Adrenal gland (tissue), 12 donors: Measurements from ENCODE around the gene C1orf122. TPM values are rescaled to one million over a fixed set of nuclear protein-coding genes. Genes with fewer than 3 reads are reported as not detected.

ENCODE experiments used
- DNase-seq, 7 donors: peaks; one replicate each; pipeline ENCODE4 v3.0.0-alpha.2; 2019 to 2020
- H3K27ac ChIP-seq, 5 donors: fragments of 200-600 bp; sonication (generic) in 4 of 5; 1 replicate in 3 of 5; 2 replicates in 2 of 5; pipeline versions ENCODE4 v1.5.1 to v1.8.0; 2016 to 2020; ENCODE audit warnings: mild to moderate bottlenecking in 1 of 5
- H3K27me3 ChIP-seq: fragments of 200-600 bp; 2 replicates; pipeline ENCODE4 v1.8.0; 2021
- H3K36me3 ChIP-seq, 2 donors: fragments of 200-600 bp; replicated peaks in 1 of 2; 1 replicate in 1 of 2; 2 replicates in 1 of 2; pipeline versions ENCODE4 v1.5.1 to v1.8.0; 2018 to 2022
- H3K4me1 ChIP-seq, 2 donors: fragments of 200-600 bp; replicated peaks in 1 of 2; 1 replicate in 1 of 2; 2 replicates in 1 of 2; pipeline versions ENCODE4 v1.5.1 to v1.8.0; 2018 to 2021
- H3K4me3 ChIP-seq, 4 donors: fragments of 200-600 bp; sonication (generic) in 3 of 4; one replicate each; pipeline ENCODE4 v1.5.1; 2016 to 2018
- H3K9me3 ChIP-seq, 3 donors: fragments of 200-600 bp; sonication (generic) in 1 of 3; replicated peaks in 1 of 3; 1 replicate in 2 of 3; 2 replicates in 1 of 3; pipeline versions ENCODE4 v1.5.1 to v1.8.0; 2016 to 2021
- POLR2A ChIP-seq, 2 donors: fragments of 450-650 bp; IDR thresholded peaks; one replicate each; pipeline ENCODE4 v1.6.1; 2017; ENCODE audit warnings: antibody characterized with exemption in 2 of 2, mild to moderate bottlenecking in 2 of 2, moderate library complexity in 1 of 2
- WGBS, 4 donors: extraction: QIAGEN DNeasy Blood & Tissue Kit in 2 of 4; methylation state at CpG; one replicate each; pipeline versions ENCODE4 v1.1.5 to v1.1.7; 2013 to 2017; 5-methylcytosine and 5-hydroxymethylcytosine counted together
- intact Hi-C, 2 donors: fragments of 100-400 bp; cut with DNase I; formaldehyde crosslinking; loops; one replicate each; pipeline versions ENCODE4 v1.14.1 to v1.15.0; 2022 to 2023
- polyA plus RNA-seq, 3 donors: library from polyadenylated mRNA; stranded (reverse); fragments of 200-250 nt in 2 of 3; fragments of 350-450 nt in 1 of 3; fragmentation: Illumina TruSeq in 1 of 3; extraction: RNeasy Lipid Tissue Mini Kit (QIAGEN cat#74804) in 1 of 3; gene quantifications; one replicate each; pipeline ENCODE4 v1.2.3, GENCODE V29; 2013 to 2014
- total RNA-seq, 9 donors: library from RNA; depleted of rRNA in 4 of 9; stranded (reverse); fragments of >200 nt in 4 of 9; fragments of 120-200 nt in 1 of 9; fragmentation: NEBNext Ultra II Directional in 1 of 9; extraction: Animal tissue kit (Norgen Biotek cat#: 25700) in 1 of 9; gene quantifications; one replicate each; pipeline versions ENCODE4 v1.1.0 to v1.2.4, GENCODE V29; 2013 to 2023
- TF ChIP-seq, protein P1 (sequence below), 6 experiments: fragments of 450-650 bp in 4 of 6; fragments of 200-600 bp in 2 of 6; sonication (generic) in 1 of 6; IDR thresholded peaks; 1 replicate in 5 of 6; 2 replicates in 1 of 6; pipeline versions ENCODE4 v1.5.1 to v1.8.0; 2016 to 2021; ENCODE audit warnings: antibody characterized with exemption in 6 of 6, mild to moderate bottlenecking in 2 of 6, moderate library complexity in 1 of 6
- donor health status: healthy with polysubstance abuse.
- donor health status: Bipolar disorder and iron deficiency.
- donor health status: DM: yes; HTN: yes; CAD: no.
- donor health status: DM: no; HTN: no; CAD: no.
- donor health status: DM: no; HTN: no; CAD: no.
- donor health status: DM: yes; HTN: yes; CAD: no.

C1orf122 gene
- total and polyA plus RNA-seq, 12 donors = 21.0 to 173 (median 84.7) TPM

DNA sequence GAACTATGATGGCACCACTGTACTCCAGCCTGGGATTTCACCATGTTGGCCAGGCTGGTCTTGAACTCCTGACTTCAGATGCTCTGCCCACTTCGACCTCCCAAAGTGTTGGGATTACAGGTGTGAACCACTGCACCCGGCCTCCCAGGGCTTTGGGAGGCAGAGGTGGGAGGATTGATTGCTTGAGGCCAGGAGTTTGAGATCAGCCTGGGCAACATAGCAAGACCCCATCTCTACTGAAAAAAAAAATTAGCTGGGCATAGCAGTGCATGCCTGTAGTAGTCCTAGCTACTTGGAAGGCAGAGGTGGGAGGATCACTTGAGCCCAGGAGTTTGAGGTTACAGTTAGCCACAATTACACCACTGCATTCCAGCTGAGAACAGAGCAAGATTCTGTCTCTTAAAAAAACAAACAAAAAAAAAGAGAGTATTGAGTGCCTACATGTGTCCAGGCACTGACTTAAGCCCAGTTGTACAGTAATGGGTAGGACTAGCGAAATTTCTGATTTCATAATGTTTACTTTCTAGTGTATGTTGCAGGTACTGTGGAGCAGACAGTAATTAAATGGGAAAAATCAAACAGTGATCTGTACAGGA, 9.7 kb upstream of the C1orf122 start:
- no peak for TF ChIP-seq POLR2A (IDR thresholded peaks at IDR 0.05)
- TF ChIP-seq, protein P1, sequence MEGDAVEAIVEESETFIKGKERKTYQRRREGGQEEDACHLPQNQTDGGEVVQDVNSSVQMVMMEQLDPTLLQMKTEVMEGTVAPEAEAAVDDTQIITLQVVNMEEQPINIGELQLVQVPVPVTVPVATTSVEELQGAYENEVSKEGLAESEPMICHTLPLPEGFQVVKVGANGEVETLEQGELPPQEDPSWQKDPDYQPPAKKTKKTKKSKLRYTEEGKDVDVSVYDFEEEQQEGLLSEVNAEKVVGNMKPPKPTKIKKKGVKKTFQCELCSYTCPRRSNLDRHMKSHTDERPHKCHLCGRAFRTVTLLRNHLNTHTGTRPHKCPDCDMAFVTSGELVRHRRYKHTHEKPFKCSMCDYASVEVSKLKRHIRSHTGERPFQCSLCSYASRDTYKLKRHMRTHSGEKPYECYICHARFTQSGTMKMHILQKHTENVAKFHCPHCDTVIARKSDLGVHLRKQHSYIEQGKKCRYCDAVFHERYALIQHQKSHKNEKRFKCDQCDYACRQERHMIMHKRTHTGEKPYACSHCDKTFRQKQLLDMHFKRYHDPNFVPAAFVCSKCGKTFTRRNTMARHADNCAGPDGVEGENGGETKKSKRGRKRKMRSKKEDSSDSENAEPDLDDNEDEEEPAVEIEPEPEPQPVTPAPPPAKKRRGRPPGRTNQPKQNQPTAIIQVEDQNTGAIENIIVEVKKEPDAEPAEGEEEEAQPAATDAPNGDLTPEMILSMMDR (IDR thresholded peaks at IDR 0.05) = no peak
- Histone ChIP-seq H3K27me3 (no peaks in the 10 kb centered on the region), H3K36me3 (peaks cover 0 to 14% of the 10 kb centered on the region in 2 donors), H3K4me1 (peaks cover 6 to 11% of the 10 kb centered on the region in 2 donors), H3K4me3 (no peak overlapping the region), H3K27ac (no peak overlapping the region), H3K9me3 (no peaks in the 10 kb centered on the region)
- WGBS, 4 donors = 92 to 100% (median 93%) methylated on average over 3 of the region's 3 CpGs
- intact Hi-C loops = no loop called here
- DNase-seq = no peak

DNA sequence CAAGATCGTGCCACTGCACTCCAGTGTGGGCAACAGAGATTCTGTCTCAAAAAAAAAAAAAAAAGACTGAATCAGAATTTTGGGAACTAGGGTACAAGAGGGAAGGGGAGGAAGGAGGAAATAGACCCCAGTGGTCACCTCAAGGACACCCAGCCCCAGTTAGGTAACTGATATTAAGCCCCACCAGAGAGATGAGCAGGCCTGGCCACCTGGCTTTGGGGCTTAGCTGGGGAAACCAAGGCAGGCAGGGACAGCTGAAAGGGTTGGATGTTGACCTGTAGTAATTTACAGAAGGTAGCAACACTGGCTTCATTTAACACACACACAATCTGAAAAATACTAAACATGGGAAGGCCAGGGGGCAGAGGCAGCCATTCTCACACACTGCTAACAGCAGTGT, 5.2 kb upstream of the C1orf122 start:
- Histone ChIP-seq H3K36me3 (peaks cover 0 to 51% of the 10 kb centered on the region in 2 donors), H3K4me3 (no peak overlapping the region), H3K27ac (no peak overlapping the region), H3K27me3 (no peaks in the 10 kb centered on the region), H3K9me3 (no peaks in the 10 kb centered on the region), H3K4me1 (peaks cover 8 to 17% of the 10 kb centered on the region in 2 donors)
- no peak for DNase-seq
- TF ChIP-seq POLR2A (IDR thresholded peaks at IDR 0.05) = no peak
- TF ChIP-seq, protein P1 (IDR thresholded peaks at IDR 0.05) = no peak
- intact Hi-C loops = loop anchor here in 1 of 2 donors (10.0 kb wide), 1 partner anchor 62 kb away; no protein-coding TSS in a partner anchor
- 84 to 100% (median 86%) methylated on average over 1 of the region's 1 CpG for WGBS, 4 donors

DNA sequence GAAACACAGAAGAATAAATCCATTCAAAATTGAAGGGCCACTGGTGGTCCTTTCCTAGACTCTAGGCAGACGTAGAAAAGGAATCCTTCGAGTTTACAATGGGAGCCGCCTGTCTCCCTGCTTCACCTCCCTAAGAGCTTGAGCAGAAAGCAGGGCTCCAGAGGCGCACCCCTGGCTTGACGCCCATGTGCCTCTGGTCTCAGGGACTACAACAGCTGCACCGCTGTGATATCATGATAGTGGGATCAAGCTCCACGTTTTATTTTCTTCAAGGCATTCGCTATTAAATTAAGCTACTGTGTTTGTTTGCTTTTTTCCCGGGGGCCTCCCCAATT, 403 bp upstream of the C1orf122 start:
- H3K4me3 ChIP-seq = peak overlapping the region in 3 of 4 donors; percentile 74 to 95 (median 84)
- H3K36me3 ChIP-seq = peaks cover 0 to 44% of the 10 kb centered on the region in 2 donors
- no peaks in the 10 kb centered on the region for H3K27me3 ChIP-seq
- H3K4me1 ChIP-seq = peaks cover 17 to 34% of the 10 kb centered on the region in 2 donors
- intact Hi-C loops = loop anchor here in 1 of 2 donors (10.0 kb wide), 1 partner anchor 58 kb away; no protein-coding TSS in a partner anchor
- DNase-seq = peak in 1 of 7 donors; percentile 20
- H3K9me3 ChIP-seq = no peaks in the 10 kb centered on the region
- H3K27ac ChIP-seq = peak overlapping the region in 4 of 5 donors; percentile 90 to 98 (median 93)
- 8 to 15% (median 9%) methylated on average over 9 of the region's 9 CpGs for WGBS, 4 donors
- TF ChIP-seq, protein P1 (IDR thresholded peaks at IDR 0.05) = no peak
- TF ChIP-seq POLR2A (IDR thresholded peaks at IDR 0.05) = no peak

DNA sequence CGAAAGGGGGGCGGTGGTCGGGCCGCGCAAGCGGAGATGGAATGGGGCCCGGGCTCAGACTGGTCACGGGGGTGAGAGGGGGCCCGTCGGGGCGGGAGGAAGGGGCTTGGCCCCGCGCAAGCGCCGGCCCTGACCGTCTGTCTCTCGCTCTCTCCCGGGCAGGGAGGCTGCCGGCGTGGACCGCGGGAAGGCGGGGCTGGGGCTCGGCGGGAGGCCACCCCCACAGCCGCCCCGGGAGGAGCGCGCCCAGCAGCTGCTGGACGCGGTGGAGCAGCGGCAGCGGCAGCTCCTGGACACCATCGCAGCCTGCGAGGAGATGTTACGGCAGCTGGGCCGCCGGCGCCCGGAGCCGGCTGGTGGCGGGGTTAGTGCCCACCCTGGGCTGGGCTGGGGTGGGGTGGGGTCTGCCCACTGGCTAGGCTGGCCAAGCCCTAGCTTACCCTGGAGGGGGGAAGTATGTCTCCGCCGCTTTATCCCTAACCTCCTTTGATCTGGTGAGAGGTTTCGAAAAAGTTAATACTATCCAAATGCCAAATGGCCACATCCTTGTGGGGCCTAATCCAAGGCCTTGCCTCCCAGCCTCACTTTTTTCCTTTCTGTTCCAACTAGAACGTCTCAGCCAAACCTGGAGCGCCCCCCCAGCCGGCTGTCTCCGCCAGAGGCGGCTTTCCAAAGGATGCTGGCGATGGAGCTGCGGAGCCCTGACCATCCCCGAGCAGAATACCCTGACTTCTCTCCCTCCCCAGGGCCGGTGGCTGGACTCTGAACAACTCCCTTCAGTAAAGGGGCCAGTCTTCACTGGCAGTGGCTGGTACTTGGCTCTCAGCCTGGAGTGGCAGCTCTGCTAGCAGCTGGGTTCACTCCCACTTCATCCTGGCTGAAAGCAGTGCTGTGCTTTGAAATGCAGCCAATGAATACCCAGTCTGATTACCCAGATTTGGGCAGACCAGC, 1.1 kb downstream of the C1orf122 start:
- TF ChIP-seq POLR2A (IDR thresholded peaks at IDR 0.05) = peak; percentile 29 to 68
- TF ChIP-seq, protein P1 (IDR thresholded peaks at IDR 0.05) = no peak
- peaks cover 17 to 39% of the 10 kb centered on the region in 2 donors for H3K4me1 ChIP-seq
- no peaks in the 10 kb centered on the region for H3K27me3 ChIP-seq
- DNase-seq = peak; percentile 62 to 88 (median 81)
- intact Hi-C loops = loop anchor here in 1 of 2 donors (10.0 kb wide), 1 partner anchor 56 kb away; no protein-coding TSS in a partner anchor
- H3K9me3 ChIP-seq = no peaks in the 10 kb centered on the region
- 0 to 4% (median 2%) methylated on average over 1 to 54 of the region's 54 CpGs for WGBS, 4 donors
- H3K36me3 ChIP-seq = peaks cover 0 to 32% of the 10 kb centered on the region in 2 donors
- peak overlapping the region; percentile 75 to 98 (median 93) for H3K27ac ChIP-seq
- peak overlapping the region in 3 of 4 donors; percentile 74 to 95 (median 84) for H3K4me3 ChIP-seq
